Left hindlimb (tissue), 1 donor: Measurements from ENCODE around the gene LTBP2.

Experiments used
- DNase-seq: peaks from one replicate; pipeline ENCODE4 v3.0.0-alpha.2; 2018

Gene LTBP2

GRCh38 chr14:74524076-74524811 lies 87.8 kb downstream of the LTBP2 start:
- DNase-seq: no peak

- DNase-seq: no peak
Measured at GRCh38 chr14:74522740-74523139, 89.3 kb downstream of the LTBP2 start.

- no peak for DNase-seq
Measured at GRCh38 chr14:74521756-74522155, 90.3 kb downstream of the LTBP2 start.

GRCh38 chr14:74519316-74520074 lies 92.5 kb downstream of the LTBP2 start:
- DNase-seq: no peak

GRCh38 chr14:74518221-74518620 lies 93.8 kb downstream of the LTBP2 start:
- DNase-seq: no peak

GRCh38 chr14:74517731-74518130 lies 94.3 kb downstream of the LTBP2 start:
- DNase-seq: no peak

GRCh38 chr14:74516451-74517160 lies 95.4 kb downstream of the LTBP2 start:
- DNase-seq: no peak

GRCh38 chr14:74515891-74516412 lies 96.1 kb downstream of the LTBP2 start:
- DNase-seq: no peak

- peak; percentile 83 for DNase-seq
Measured at GRCh38 chr14:74514471-74514941, 97.5 kb downstream of the LTBP2 start.

- no peak for DNase-seq
Measured at GRCh38 chr14:74511966-74512830, 99.8 kb downstream of the LTBP2 start.

- no peak for DNase-seq
Measured at GRCh38 chr14:74510959-74511409, 101.1 kb downstream of the LTBP2 start.

- no peak for DNase-seq
Measured at GRCh38 chr14:74510223-74510931, 101.7 kb downstream of the LTBP2 start.

- DNase-seq: no peak
Measured at GRCh38 chr14:74509587-74510222, 102.3 kb downstream of the LTBP2 start.

- no peak for DNase-seq
Measured at GRCh38 chr14:74508844-74509428, 103.1 kb downstream of the LTBP2 start.

- DNase-seq: no peak
Measured at GRCh38 chr14:74508292-74508731, 103.7 kb downstream of the LTBP2 start.

- DNase-seq: no peak
Measured at GRCh38 chr14:74507840-74508239, 104.2 kb downstream of the LTBP2 start.

- DNase-seq: no peak
Measured at GRCh38 chr14:74507085-74507484, 105.0 kb downstream of the LTBP2 start.

- DNase-seq: no peak
Measured at GRCh38 chr14:74506411-74506851, 105.6 kb downstream of the LTBP2 start.

GRCh38 chr14:74505831-74506230 lies 106.2 kb downstream of the LTBP2 start:
- no peak for DNase-seq
